MM.1S (cell line): ENCODE data around the gene SLC25A22.
A peak's percentile ranks its signal among the peaks of the same experiment; 100 is the strongest.

Experiments
- DNase-seq: peaks from one replicate; pipeline ENCODE4 v3.0.0-alpha.2; 2015
- H2AFZ ChIP-seq: fragments of 300-600 bp; sonication (generic); 2 replicates; pipeline ENCODE4 v1.6.0; 2016; ENCODE audit warnings: antibody characterized with exemption, low read length
- H3F3A ChIP-seq: fragments of 300-600 bp; sonication (generic); 2 replicates; pipeline ENCODE4 v1.6.1; 2016; ENCODE audit warnings: mild to moderate bottlenecking, antibody characterized with exemption, low read length, moderate library complexity, mixed read lengths; ENCODE audit not compliant: insufficient read depth
- H3K27ac ChIP-seq: fragments of 300-600 bp; sonication (generic); 2 replicates; pipeline ENCODE4 v1.5.1; 2016; ENCODE audit warnings: mild to moderate bottlenecking, low read length
- H3K27me3 ChIP-seq: fragments of 300-600 bp; sonication (generic); replicated peaks from 2 replicates; pipeline ENCODE4 v1.6.0; 2016; ENCODE audit warnings: low read length; ENCODE audit not compliant: insufficient read depth
- H3K36me3 ChIP-seq: fragments of 300-600 bp; sonication (generic); replicated peaks from 2 replicates; pipeline ENCODE4 v1.6.1; 2016; ENCODE audit warnings: mild to moderate bottlenecking, low read length, mixed read lengths; ENCODE audit not compliant: insufficient read depth
- H3K4me1 ChIP-seq: fragments of 300-600 bp; sonication (generic); 2 replicates; pipeline ENCODE4 v1.6.1; 2016; ENCODE audit warnings: low read length, mixed read lengths
- H3K4me2 ChIP-seq: fragments of 300-600 bp; sonication (generic); 2 replicates; pipeline ENCODE4 v1.6.0; 2016; ENCODE audit warnings: low read depth, low read length
- H3K4me3 ChIP-seq: fragments of 300-600 bp; sonication (generic); 2 replicates; pipeline ENCODE4 v1.5.1; 2016; ENCODE audit warnings: low read length, mixed read lengths
- H3K79me2 ChIP-seq: fragments of 300-600 bp; sonication (generic); 2 replicates; pipeline ENCODE4 v1.6.1; 2016; ENCODE audit warnings: mixed run types, low read length, mixed read lengths
- H3K9ac ChIP-seq: fragments of 300-600 bp; sonication (generic); 2 replicates; pipeline ENCODE4 v1.6.1; 2016; ENCODE audit warnings: low read length, mixed read lengths
- H3K9me2 ChIP-seq: fragments of 300-600 bp; sonication (generic); replicated peaks from 2 replicates; pipeline ENCODE4 v1.6.1; 2016; ENCODE audit warnings: mild to moderate bottlenecking, low read length, mixed read lengths; ENCODE audit not compliant: insufficient read depth
- H3K9me3 ChIP-seq: fragments of 300-600 bp; sonication (generic); replicated peaks from 2 replicates; pipeline ENCODE4 v1.6.1; 2016; ENCODE audit warnings: mild to moderate bottlenecking, low read length, mixed read lengths; ENCODE audit not compliant: insufficient read depth
- H4K20me1 ChIP-seq: fragments of 300-600 bp; sonication (generic); 2 replicates; pipeline ENCODE4 v1.6.1; 2016; ENCODE audit warnings: mild to moderate bottlenecking, low read length, moderate library complexity, mixed read lengths; ENCODE audit not compliant: insufficient read depth
- EZH2 ChIP-seq: fragments of 300-600 bp; sonication (generic); optimal IDR thresholded peaks from 2 replicates; pipeline ENCODE3; 2017; ENCODE audit warnings: low read depth, mild to moderate bottlenecking, antibody characterized with exemption, low read length, mixed read lengths
- EZH2phosphoT487 ChIP-seq: fragments of 300-600 bp; sonication (generic); IDR thresholded peaks from 2 replicates; pipeline ENCODE4 v1.6.1; 2018; ENCODE audit warnings: antibody characterized with exemption, low read length
- TF ChIP-seq, protein P1 (sequence below): fragments of 300-600 bp; sonication (generic); IDR thresholded peaks from 2 replicates; pipeline ENCODE4 v1.5.1; 2016; ENCODE audit warnings: antibody characterized with exemption, low read length, mixed read lengths

Gene SLC25A22

GRCh38 chr11:809287-810039 lies 11.4 kb upstream of the SLC25A22 start, which contains the start of gene RPLP2:
TSS of gene RPLP2 (plus strand) at chr11:809967. CDS start at chr11:810235, 268 bp downstream.
- Histone ChIP-seq H3F3A (peaks cover 51% of the 10 kb centered on the region), H2AFZ (peak within 1 kb of the TSS; percentile 95), H3K4me1 (peaks cover 13% of the 10 kb centered on the region), H3K9me3 (no peaks in the 10 kb centered on the region), H3K4me2 (peak within 1 kb of the TSS; percentile 95), H3K79me2 (peaks cover 54% of the 10 kb centered on the region), H3K4me3 (peak within 1 kb of the TSS; percentile 100), H3K9me2 (no peaks in the 10 kb centered on the region), H4K20me1 (peaks cover 15% of the 10 kb centered on the region), H3K9ac (peak within 1 kb of the TSS; percentile 96), H3K27ac (peak within 1 kb of the TSS; percentile 96), H3K27me3 (no peaks in the 10 kb centered on the region), H3K36me3 (peaks cover 15% of the 10 kb centered on the region)
- DNase-seq = peak; percentile 98
- TF ChIP-seq, protein P1, sequence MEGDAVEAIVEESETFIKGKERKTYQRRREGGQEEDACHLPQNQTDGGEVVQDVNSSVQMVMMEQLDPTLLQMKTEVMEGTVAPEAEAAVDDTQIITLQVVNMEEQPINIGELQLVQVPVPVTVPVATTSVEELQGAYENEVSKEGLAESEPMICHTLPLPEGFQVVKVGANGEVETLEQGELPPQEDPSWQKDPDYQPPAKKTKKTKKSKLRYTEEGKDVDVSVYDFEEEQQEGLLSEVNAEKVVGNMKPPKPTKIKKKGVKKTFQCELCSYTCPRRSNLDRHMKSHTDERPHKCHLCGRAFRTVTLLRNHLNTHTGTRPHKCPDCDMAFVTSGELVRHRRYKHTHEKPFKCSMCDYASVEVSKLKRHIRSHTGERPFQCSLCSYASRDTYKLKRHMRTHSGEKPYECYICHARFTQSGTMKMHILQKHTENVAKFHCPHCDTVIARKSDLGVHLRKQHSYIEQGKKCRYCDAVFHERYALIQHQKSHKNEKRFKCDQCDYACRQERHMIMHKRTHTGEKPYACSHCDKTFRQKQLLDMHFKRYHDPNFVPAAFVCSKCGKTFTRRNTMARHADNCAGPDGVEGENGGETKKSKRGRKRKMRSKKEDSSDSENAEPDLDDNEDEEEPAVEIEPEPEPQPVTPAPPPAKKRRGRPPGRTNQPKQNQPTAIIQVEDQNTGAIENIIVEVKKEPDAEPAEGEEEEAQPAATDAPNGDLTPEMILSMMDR = no peak
- TF ChIP-seq EZH2 = no peak
- no peak for TF ChIP-seq EZH2phosphoT487

DNA sequence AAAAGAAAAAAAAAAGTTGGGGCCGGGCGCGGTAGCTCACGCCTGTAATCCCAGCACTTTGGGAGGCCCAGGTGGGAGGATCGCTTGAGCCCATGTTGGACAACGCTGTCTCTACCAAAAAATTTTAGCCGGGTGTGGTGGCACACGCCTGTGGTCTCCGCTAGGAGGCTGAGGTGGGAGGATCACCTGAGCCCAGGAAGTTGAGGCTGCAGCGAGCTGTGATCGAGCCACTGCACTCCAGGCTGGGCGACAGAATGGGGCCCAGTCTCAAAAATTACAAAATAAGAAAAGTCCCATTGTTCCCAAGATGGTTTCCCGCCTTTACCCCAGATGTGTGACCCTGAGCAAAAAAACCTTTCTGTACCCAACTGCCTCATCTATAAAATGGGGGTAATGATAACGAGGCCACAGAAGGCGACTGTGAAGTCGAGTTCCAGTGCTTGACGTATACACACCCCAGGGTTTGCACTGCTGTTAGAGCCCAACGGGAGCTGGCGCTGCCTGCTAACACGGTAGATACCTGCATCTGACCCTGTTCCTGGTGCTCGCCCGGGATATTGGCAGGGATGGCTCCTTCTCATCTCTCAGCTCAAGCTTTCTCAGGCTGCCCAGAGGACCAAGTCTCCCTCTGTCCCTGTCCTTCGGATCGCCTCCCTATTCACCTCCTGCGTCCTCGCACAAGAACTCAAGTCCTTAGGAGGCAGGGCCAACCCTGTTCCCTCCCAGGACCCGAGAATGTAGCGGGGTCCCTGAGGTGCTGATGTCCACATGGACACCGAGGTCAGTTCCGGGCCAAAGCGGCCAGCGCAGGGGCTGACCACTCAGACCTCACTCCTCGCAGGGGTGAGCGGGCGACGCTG lies 10.6 kb upstream of the SLC25A22 start:
- peaks cover 17% of the 10 kb centered on the region for H3K4me1 ChIP-seq
- peaks cover 62% of the 10 kb centered on the region for H3K79me2 ChIP-seq
- H3K36me3 ChIP-seq = peaks cover 15% of the 10 kb centered on the region
- peaks cover 46% of the 10 kb centered on the region for H3F3A ChIP-seq
- no peak for TF ChIP-seq EZH2
- TF ChIP-seq, protein P1 = peak; percentile 11; the same call in 1 of the 2 replicates
- H3K4me2 ChIP-seq = peak overlapping the region; percentile 95
- no peaks in the 10 kb centered on the region for H3K9me2 ChIP-seq
- peak overlapping the region; percentile 100 for H3K4me3 ChIP-seq
- H3K9me3 ChIP-seq = no peaks in the 10 kb centered on the region
- DNase-seq = peak; percentile 45
- peak overlapping the region; percentile 95 for H2AFZ ChIP-seq
- H3K27me3 ChIP-seq = no peaks in the 10 kb centered on the region
- peak overlapping the region; percentile 96 for H3K27ac ChIP-seq
- peak overlapping the region; percentile 96 for H3K9ac ChIP-seq
- peaks cover 15% of the 10 kb centered on the region for H4K20me1 ChIP-seq

GRCh38 chr11:804599-804964 lies 6.5 kb upstream of the SLC25A22 start:
- no peaks in the 10 kb centered on the region for H3K36me3 ChIP-seq
- peak overlapping the region; percentile 74 for H2AFZ ChIP-seq
- peak overlapping the region; percentile 85 for H3K9ac ChIP-seq

More at GRCh38 chr11:804599-804964, 6.5 kb upstream of the SLC25A22 start:
- Histone ChIP-seq H3K4me3 (peak overlapping the region; percentile 95), H3K27me3 (no peaks in the 10 kb centered on the region), H3K4me2 (peak overlapping the region; percentile 98), H3K9me3 (no peaks in the 10 kb centered on the region), H3K9me2 (no peaks in the 10 kb centered on the region), H3K4me1 (peaks cover 8% of the 10 kb centered on the region; the same call in 1 of the 2 replicates), H3F3A (peaks cover 12% of the 10 kb centered on the region; the same call in 1 of the 2 replicates), H4K20me1 (no peaks in the 10 kb centered on the region), H3K27ac (peak overlapping the region; percentile 18; the same call in 1 of the 2 replicates), H3K79me2 (peaks cover 45% of the 10 kb centered on the region)
- no peak for DNase-seq
- TF ChIP-seq EZH2 (no peak), EZH2phosphoT487 (no peak)
- TF ChIP-seq, protein P1 = no peak
